GM18517 (cell line): ENCODE results near the gene PDE8A.

Source experiments
- ATAC-seq: cut with Tn5 transposase; IDR thresholded peaks from one replicate; pipeline ENCODE4 v1.9.1; 2021; ENCODE audit warnings: mild to moderate bottlenecking, moderate library complexity; ENCODE audit not compliant: unreplicated experiment

The PDE8A gene

DNA sequence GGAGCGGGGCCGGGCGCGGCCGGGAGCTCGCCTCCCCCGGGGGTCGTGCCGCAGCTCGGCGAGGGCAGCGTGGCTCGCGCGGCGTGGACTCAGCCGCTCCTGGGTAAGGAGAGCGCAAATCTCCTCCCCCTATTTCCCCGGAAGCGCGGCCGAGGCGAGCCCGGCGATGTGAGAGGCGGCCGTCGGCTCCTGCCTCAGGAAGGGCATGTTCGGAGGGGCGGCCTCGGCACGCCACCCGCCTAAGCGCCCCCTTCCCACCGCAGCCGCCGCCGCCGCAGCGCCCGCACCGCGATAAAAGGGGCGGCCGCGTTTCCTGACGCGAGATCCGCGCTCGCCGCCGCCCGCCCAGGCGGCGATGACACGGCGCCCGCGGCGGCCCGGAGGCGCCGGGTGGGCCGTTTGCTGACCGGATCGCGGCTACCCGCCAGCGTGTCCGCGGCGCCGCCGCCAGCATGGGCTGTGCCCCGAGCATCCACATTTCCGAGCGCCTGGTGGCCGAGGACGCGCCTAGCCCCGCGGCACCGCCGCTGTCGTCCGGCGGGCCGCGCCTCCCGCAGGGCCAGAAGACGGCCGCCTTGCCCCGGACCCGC, at the start of gene PDE8A:
Gene PDE8A (plus strand): TSS at position 146 of the 590 bp plus-strand sequence. CDS start 307 bp downstream, at position 453.
- peak; percentile 21 for ATAC-seq

GRCh38 chr15:84934942-84935729, 46.5 kb upstream of the PDE8A start:
- no peak for ATAC-seq

- ATAC-seq, result no peak
Observed at GRCh38 chr15:84937144-84937543, 44.5 kb upstream of the PDE8A start.

GRCh38 chr15:84938726-84939125, 42.9 kb upstream of the PDE8A start:
- no peak for ATAC-seq

DNA sequence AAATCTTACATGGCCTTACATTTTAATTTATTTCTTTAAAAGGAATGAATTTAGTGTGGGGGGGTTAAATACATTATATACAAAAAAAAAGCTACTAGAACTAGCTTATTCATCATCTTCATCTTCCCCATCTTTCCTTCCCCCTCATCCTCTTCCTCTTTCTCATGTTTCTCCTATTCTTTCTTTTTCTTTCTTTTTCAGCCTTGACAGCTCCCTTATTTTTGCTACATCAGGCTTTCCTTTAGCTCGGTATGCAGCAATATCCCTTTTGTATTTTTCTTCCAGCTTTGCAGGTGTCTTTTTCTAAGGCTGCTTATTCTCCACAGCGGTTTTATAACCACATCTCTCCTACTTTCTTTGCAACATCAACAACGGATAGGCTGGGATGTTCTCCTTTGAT, 41.3 kb upstream of the PDE8A start:
- no peak for ATAC-seq

DNA sequence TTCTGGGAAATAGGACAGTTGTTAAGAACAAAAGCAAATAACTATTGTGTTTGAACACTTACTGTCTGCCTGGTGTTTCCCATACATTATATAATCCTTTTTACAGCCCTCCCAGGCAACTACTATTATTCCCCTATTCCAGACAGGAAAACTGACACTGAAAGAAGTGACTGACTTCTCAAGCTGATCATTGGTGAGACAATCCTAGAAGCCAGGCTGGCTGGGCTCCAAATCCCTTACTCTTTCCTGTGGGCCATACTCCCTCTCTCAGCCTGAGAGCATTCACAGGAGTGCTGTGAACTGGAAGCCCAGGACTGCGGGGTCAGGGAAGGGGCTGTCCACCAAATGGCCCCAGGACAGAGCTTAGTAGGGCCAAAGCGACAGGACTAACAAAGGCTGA, 39.2 kb upstream of the PDE8A start:
- ATAC-seq, result no peak

DNA sequence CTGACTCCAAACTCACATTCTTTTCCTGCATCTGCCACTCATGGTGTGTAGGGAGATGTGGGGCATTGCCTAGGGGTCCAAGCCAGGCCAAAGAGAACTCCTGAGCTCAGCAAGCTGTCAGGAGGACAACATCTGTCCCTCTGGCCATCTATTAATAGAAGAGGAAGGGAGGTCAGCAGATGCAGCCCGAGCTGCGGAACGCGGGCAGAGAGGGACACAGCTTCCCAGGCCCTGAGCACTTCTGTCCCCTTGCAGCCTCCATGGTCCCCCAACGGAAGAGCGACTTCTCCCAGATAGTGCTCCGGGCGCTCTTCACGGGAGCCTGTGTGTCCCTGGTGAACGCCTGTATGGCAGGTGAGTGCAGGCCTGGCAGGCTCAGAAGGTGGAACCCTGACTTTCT, 37.3 kb upstream of the PDE8A start:
- ATAC-seq, result no peak

DNA sequence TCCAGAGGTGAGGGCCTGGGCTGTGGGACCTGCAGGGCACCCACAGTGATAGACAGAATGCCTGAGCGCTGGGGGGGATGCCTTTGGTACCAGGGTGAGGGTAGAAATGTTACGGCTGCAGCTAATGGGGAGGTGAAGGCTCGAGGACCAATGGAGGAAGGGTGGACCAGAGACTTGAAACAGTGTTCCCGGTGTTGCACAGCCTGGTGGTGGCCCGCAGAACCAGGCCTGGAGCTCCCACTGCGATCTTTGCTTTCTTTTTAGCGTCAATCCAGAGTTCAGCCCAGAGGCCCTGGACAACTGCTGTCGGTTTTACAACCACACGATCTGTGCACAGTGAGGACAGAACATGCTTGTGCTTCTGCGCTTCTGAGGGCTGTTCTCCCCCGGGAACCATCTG, 36.8 kb upstream of the PDE8A start:
- no peak for ATAC-seq

- no peak for ATAC-seq
Observed at GRCh38 chr15:84946772-84947489, 34.7 kb upstream of the PDE8A start.

- no peak for ATAC-seq
Observed at GRCh38 chr15:84947947-84948830, 33.5 kb upstream of the PDE8A start.

DNA sequence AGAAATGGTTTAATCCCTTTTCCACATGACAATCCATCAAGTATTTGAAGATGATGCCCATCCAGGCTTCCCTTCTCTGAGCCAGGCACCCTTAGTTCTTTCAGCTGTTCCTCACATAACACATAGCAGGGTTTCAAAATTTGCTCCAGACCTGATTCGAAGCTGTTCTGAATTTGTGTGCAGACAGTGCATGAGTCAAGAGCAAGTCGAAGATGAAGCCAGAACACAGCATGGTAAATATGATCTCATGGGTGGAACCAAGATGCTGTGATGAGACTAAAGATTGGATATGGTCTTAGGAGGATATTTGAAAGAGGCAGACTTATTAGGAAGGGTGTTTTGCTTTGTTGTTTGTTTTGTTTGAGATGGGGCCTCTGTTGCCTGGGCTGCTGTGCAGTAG, 32.6 kb upstream of the PDE8A start:
- ATAC-seq, result no peak

- ATAC-seq, result no peak
Observed at GRCh38 chr15:84949845-84950569, 31.6 kb upstream of the PDE8A start.

GRCh38 chr15:84950570-84951111, 31.0 kb upstream of the PDE8A start:
- no peak for ATAC-seq

DNA sequence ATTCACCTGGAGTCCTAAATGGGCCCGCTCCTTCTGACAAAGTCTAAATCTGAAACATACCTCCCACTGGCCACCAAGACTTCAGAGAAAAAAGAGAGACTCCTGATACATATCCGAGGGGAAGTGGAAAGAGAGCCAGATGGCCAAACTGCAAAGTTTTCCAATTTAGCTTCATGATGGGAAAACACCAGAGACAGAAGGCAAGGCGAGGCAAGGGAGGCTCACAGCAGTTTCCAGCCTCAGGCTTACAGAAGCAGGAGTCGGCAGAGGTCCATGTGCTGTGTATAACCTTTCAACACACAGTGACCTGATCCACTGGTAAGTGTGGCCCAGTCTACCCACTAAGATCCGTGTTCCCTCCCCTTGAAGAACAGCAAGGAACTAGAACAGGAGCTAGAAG, 29.9 kb upstream of the PDE8A start:
- ATAC-seq, result no peak

DNA sequence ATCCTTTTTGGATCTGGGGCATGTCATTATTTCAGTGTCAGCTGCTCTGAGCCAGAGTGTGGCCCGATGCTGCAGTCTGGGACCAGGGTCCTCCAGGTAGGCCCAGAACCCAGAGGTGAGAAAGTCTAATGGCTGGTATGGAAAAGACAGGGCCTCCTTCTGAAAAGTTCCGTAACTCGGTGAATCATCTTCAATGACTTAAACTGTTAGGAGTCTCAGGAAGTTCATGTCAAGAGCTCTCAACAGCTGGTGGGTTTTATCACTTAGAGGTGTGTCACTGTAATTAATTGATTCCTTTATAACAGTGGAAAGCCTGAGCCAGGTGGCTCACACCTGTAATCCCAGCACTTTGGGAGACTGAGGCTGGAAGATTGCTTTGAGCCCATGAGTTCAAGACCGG, 28.5 kb upstream of the PDE8A start:
- no peak for ATAC-seq

DNA sequence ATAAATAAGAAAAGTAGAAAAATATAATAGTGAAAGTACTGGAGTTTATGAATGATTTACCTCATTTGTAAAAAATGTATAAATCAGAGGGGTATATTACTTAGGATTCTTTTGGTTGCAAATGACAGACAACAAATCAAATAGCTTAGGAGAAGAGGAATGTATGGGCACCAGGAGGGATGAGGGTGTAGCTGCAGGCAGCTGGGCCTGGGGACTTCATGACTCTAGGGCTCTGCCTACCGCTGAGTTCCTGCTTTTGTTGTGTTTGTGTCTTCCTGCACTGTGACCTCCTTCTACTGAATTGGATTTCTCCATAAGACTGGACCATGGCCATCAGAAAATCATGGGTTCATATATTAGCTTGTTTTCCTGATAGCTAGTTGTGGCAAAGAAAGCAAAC, 27.9 kb upstream of the PDE8A start:
- no peak for ATAC-seq

- no peak for ATAC-seq
Observed at GRCh38 chr15:84955089-84955848, 26.4 kb upstream of the PDE8A start.

GRCh38 chr15:84956199-84956598, 25.5 kb upstream of the PDE8A start:
- ATAC-seq, result no peak

- no peak for ATAC-seq
Observed at GRCh38 chr15:84960391-84961113, 21.1 kb upstream of the PDE8A start.
